Stimulated activated CD8-positive, alpha-beta memory T cell treated with anti-CD3 and anti-CD28 coated beads, Interleukin-7, amount 100 ng/mL, for 1 hour (primary cell): ENCODE data around the gene CCNH.

ENCODE experiments used
- DNase-seq, 2 donors: peaks; one replicate each; pipeline ENCODE4 v3.0.0-alpha.2; 2020; ENCODE audit warnings: low read depth in 2 of 2

CCNH gene

DNA sequence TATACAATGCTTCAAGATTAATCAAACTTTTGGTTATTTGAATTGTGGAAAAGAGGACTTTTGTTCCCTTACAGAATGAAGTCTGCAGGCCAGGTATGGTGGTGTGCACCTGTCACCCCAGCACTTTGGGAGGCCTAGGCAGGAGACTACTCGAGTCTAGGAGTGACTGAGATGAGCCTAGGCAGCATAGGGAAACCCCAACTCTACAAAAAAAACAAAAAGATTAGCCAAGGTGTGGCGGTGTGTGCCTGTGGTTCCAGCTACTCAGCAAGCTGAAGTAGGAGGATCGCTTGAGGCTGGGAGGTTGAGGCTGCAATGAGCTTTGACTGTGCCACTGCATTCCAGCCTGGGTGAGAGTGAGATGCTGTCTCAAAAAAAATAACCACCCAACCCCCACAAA lies 9.3 kb downstream of the CCNH start:
- no peak for DNase-seq

DNA sequence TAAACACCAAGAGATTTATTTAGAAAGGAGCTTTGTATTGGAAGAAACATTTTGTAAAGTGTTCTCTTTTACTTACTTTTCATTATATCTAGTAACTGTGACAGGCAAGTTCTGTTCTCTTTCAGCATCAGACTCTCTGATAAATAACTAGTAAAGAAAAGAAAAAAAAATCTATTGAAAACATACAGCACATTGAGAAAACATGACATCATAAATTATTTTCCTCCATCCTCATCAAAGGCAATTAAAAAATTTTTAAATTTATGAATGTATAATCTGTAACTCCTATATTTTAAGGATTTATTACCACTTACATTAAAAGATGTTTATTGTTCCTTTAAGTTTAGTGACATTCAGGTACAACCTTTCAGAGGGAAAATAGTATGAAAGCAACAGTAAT lies 11.1 kb downstream of the CCNH start:
- DNase-seq: no peak

- no peak for DNase-seq
Measured at GRCh38 chr5:87400305-87400899, 12.3 kb downstream of the CCNH start.

- no peak for DNase-seq
Measured at GRCh38 chr5:87399720-87400119, 13.0 kb downstream of the CCNH start.

GRCh38 chr5:87398981-87399614 lies 13.6 kb downstream of the CCNH start:
- no peak for DNase-seq

GRCh38 chr5:87394411-87395165 lies 18.1 kb downstream of the CCNH start:
- DNase-seq: no peak

GRCh38 chr5:87393331-87393730 lies 19.4 kb downstream of the CCNH start:
- DNase-seq: no peak

- DNase-seq: no peak
Measured at GRCh38 chr5:87392801-87393200, 19.9 kb downstream of the CCNH start.

DNA sequence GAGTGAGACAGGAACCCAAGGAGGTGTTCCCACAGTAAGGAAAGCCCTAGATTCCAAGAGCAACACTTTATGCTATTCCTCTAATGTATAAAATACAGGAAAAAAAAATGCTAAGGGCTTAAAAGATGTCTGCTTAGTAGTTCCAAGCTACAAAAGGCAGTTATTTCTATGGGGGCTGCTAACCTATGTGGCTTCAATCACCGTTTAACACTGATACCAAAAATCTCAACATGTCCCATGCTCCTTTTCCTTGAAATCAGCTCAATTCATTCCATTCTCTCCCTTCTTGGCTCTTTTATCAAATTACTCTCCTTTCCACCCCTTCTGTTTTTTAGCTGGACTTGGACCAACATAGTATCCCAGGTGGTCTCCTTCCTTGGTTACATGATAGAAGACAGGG lies 20.6 kb downstream of the CCNH start:
- DNase-seq: no peak

- DNase-seq: no peak
Measured at GRCh38 chr5:87390576-87391199, 22.0 kb downstream of the CCNH start.

DNA sequence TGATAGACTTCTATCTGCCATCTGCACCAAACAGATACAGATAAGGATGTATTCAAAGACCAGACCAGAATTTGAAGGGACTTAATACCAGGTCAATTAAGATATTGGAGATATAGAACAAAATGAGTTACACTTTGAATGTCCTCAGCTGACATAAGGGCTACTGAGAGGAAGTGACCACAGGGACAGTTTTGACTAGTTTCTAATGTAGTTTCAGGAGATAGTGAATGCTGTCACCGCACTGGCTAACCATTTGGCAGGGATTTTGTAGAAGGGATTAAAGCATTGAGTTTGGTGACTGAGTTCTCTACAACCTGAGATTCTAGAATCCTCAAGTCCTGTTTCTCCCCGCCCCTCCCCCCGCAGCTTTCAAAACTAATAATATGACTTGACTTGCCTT lies 22.7 kb downstream of the CCNH start:
- no peak for DNase-seq

GRCh38 chr5:87389296-87390034 lies 23.3 kb downstream of the CCNH start:
- no peak for DNase-seq

- no peak for DNase-seq
Measured at GRCh38 chr5:87388129-87388528, 24.6 kb downstream of the CCNH start.

- no peak for DNase-seq
Measured at GRCh38 chr5:87385802-87386201, 26.9 kb downstream of the CCNH start.

GRCh38 chr5:87383216-87383615 lies 29.5 kb downstream of the CCNH start:
- DNase-seq: no peak

GRCh38 chr5:87382224-87382623 lies 30.5 kb downstream of the CCNH start:
- no peak for DNase-seq

DNA sequence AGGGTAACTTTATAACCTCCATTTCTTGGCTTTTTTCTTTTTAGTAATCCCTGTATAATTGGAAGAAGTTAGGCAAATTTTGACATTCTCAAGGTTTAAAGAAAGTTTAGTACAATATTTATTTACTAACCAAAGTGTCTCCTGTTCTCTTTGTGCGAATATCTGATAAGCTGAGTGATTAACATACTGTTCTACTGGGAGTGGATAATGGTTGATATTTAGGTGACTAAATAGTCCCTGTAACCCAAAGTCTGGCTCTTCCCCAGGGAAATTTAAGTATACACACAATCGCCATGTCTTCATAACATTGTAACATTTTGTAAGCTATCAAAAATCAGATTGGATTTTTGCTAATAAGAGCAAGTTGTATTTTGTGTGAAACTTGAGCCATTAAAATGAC lies 40.0 kb downstream of the CCNH start:
- DNase-seq: no peak

DNA sequence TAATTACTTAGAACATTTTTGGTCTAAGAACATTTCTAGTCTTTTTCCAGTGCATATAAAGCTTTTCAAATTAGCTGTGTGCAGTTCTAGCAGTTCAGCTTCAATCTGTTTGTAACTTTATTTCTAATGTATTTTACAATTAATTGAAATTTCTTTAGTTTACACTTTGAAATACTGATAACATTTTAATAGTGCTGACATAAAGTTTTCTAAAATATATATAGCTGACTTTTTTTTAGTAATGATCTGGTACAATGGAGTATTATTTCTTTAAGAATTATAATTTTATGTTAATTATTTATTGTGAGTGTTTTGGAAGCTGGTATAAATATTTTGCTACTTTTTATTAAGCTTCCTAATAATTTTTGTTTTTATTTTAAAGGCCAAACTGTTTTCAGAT lies 43.3 kb downstream of the CCNH start:
- no peak for DNase-seq

GRCh38 chr5:87368601-87369000 lies 44.1 kb downstream of the CCNH start:
- no peak for DNase-seq

- no peak for DNase-seq
Measured at GRCh38 chr5:87367243-87367642, 45.5 kb downstream of the CCNH start.

- no peak for DNase-seq
Measured at GRCh38 chr5:87361536-87362213, 51.1 kb downstream of the CCNH start.
